ENCODE results near the gene SUFU.

SUFU gene

GRCh38 chr10:102537948-102538347 lies 34.2 kb downstream of the SUFU start:
- DNase-seq: no peak
- in situ Hi-C loops (cut with HindIII; ENCODE audit: low pct_ligation_motif_present, low pct_unique_long_range_greater_than_20kb, low sequenced_read_pairs): no loop called here

- in situ Hi-C loops (cut with HindIII; ENCODE audit: low pct_ligation_motif_present, low pct_unique_long_range_greater_than_20kb, low sequenced_read_pairs): no loop called here
- no peak for DNase-seq
These were observed 35.0 kb downstream of the SUFU start for GRCh38 chr10:102538811-102539210.

- in situ Hi-C loops (cut with HindIII; ENCODE audit: low pct_ligation_motif_present, low pct_unique_long_range_greater_than_20kb, low sequenced_read_pairs): no loop called here
- DNase-seq: peak; percentile 19
These were observed 36.3 kb downstream of the SUFU start for GRCh38 chr10:102540023-102540422.

DNA sequence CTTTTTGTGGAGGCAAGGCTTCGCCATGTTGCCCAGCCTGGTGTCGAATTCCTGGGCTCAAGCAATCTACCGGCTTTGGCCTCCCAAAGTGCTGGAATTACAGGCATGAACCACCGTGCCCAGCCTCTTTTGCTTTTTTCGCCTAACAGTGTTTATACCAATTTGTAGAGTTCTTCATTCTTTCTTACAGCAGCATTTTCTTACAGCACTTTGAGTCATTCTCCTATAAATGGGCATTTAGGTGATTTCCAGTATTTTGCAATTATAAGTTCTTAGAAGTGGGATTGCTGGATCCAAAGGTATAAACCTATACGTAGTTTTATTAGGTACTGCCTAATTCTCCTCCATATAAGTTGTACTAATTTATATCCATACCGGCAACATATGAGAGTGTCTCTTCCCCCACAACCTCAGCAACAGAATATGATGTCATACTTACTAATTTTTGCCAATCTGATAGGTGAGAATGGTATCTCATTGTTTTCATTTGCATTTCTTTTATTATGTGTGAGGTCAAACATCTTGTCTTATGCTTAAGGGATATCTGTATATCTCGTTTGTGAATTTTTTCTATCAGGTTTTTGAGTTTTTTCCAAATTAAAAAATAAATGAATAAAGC lies 39.1 kb downstream of the SUFU start:
- DNase-seq: no peak
- in situ Hi-C loops (cut with HindIII; ENCODE audit: low pct_ligation_motif_present, low pct_unique_long_range_greater_than_20kb, low sequenced_read_pairs): no loop called here

DNA sequence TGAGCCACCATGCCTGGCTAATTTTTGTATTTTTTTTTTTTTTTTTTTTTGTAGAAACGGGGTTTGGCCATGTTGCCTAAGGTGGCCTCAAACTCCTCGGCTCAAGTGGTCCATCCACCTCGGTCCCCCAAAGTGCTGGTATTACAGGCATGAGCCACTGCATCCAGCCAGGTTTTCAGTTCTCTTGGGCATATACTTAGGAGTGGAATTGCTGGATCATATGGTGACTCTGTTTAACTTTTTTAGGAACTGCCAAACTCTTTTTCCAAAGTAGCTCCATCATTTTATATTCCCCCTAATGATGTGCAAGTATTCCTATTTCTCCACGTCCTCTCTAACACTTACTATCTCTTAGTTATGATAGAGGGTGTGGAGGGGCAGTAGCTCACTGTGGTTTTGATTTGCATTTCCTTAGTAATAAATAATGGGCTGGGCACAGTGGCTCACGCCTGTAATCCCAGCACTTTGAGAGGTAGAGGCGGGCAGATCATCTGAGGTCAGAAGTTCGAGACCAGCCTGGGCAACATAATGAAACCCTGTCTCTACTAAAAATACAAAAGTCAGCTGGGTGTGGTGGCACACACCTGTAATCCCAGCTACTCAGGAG lies 41.6 kb downstream of the SUFU start:
- no peak for DNase-seq
- in situ Hi-C loops (cut with HindIII; ENCODE audit: low pct_ligation_motif_present, low pct_unique_long_range_greater_than_20kb, low sequenced_read_pairs): no loop called here

- in situ Hi-C loops (cut with HindIII; ENCODE audit: low pct_ligation_motif_present, low pct_unique_long_range_greater_than_20kb, low sequenced_read_pairs): no loop called here
- no peak for DNase-seq
These were observed 42.2 kb downstream of the SUFU start for GRCh38 chr10:102545997-102546396.

DNA sequence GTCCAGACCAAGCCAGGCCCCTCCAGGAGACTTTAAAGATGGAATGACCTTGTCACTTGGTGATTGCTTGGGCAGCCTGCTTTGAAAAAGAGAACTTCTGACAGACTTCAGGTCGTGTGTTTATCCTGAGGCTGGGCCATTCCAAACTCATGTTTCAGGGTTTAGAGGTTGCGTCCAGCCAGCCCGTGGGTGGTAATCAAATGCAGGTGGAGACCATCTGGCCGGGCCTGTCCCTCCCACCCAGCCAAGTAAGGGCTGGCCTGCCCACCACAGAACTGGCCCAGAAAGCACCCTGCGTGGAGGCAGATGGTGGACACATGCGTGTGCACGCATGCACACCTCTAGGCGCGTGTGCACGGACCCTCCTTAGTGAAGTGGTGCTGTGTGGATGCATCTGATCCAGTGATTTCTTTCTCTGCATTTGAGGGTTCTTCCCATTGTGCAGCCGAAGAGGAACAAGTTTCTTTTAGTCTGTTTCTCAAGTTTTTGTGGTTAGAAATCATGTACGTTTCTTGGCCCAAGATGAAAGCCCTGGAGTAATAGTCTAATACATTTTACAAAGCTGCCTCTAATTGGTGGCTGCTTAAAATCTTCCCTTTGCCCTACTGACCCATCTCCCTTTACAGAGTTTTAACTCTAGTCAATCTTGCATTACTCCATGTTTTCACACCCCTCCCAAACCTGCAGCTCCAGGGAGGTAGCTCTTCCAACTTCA lies 43.0 kb downstream of the SUFU start:
- in situ Hi-C loops (cut with HindIII; ENCODE audit: low pct_ligation_motif_present, low pct_unique_long_range_greater_than_20kb, low sequenced_read_pairs): no loop called here
- DNase-seq: no peak

DNA sequence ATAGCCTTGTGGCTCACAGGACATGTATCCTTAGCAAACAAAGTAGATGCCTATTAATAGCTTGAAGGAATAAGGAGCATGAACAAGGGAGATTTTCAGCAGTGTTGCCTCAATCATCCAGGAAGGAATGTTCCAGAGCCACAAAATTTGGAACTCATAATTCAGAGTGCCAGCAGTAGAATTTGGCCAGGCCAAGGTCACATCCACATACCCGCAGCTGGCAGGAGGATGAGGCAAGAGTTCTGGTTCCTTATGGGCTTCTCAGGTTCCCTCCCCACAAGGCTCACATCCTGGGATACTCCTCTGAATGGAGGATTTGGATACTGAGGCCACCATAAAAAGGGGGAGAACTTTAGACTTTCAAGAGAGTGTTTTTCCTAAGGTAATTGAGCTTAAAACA lies 45.8 kb downstream of the SUFU start:
- DNase-seq: no peak
- in situ Hi-C loops (cut with HindIII; ENCODE audit: low pct_ligation_motif_present, low pct_unique_long_range_greater_than_20kb, low sequenced_read_pairs): no loop called here

DNA sequence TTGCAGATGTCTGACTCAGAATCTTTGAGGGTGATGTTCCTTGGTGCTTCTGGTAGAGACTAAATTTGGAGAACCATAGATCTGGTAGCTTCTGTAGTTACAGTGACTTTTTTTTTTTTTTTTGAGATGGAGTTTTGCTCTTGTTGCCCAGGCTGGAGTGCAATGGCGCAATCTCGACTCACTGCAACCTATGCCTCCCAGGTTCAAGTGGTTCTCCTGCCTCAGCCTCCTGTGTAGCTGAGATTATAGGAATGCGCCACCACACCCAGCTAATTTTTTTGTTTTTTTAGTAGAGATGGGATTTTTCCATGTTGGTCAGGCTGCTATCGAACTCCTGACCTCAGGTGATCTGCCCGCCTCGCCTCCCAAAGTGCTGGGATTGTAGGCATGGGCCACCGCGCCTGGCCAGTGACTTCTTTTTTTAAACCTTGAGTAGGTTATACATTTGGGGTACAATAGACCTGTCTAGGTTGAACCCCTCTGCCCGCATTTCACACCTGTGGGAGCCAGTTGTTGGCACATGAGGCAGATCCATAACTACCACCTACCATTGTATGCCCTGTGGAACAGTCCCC lies 47.0 kb downstream of the SUFU start:
- no peak for DNase-seq
- in situ Hi-C loops (cut with HindIII; ENCODE audit: low pct_ligation_motif_present, low pct_unique_long_range_greater_than_20kb, low sequenced_read_pairs): no loop called here

- DNase-seq: no peak
These were observed 48.8 kb downstream of the SUFU start for GRCh38 chr10:102552533-102552932.

DNA sequence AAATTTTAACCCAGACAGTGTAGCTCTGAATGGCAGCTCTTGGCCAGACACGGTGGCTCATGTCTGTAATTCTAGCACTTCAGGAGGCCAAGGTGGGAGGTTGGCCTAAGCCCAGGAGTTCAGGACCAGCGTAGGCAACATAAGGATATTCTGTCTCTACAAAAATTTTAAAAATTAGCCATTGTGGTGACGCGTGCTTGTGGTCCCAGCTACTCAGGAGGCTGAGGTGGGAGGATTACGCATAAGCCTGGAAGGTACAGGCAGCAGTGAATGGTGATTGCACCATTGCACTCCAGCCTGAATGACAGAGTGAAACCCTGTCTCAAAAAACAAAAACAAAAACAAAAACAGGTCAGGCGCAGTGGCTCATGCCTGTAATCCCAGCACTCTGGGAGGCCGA lies 50.0 kb downstream of the SUFU start:
- no peak for DNase-seq
- in situ Hi-C loops (cut with HindIII; ENCODE audit: low pct_ligation_motif_present, low pct_unique_long_range_greater_than_20kb, low sequenced_read_pairs): no loop called here

More at GRCh38 chr10:102552533-102552932, 48.8 kb downstream of the SUFU start:
- in situ Hi-C loops (cut with HindIII; ENCODE audit: low pct_ligation_motif_present, low pct_unique_long_range_greater_than_20kb, low sequenced_read_pairs): no loop called here

- in situ Hi-C loops (cut with HindIII; ENCODE audit: low pct_ligation_motif_present, low pct_unique_long_range_greater_than_20kb, low sequenced_read_pairs): no loop called here
- DNase-seq: no peak
These were observed 50.8 kb downstream of the SUFU start for GRCh38 chr10:102554531-102554930.

DNA sequence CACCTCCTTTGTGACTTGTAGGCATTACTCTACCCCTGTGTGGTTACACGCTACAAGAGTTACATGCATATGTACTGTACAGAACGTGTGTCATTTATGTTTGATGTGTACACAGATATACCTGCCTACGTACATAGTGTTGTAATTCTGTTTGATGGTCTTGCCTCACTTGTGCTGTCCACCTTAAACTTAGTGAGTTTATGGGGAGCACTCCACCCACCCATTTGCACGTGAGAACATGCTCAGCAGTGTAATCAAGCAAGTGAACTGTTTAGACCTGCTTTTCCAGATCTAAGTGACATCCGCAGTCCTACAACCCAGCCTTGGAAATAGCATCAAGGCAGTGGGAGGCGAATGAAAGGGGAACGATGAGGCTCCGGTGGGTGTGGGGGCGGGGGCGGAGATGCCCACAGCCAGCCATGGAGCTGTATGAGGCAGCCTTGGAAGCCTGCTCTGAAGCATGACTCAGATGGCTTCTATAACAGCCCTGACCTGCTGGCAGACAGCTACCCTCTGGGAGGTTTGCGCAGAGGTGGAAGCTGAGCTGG lies 52.1 kb downstream of the SUFU start:
- DNase-seq: no peak
- in situ Hi-C loops (cut with HindIII; ENCODE audit: low pct_ligation_motif_present, low pct_unique_long_range_greater_than_20kb, low sequenced_read_pairs): no loop called here

GRCh38 chr10:102557569-102557968 lies 53.8 kb downstream of the SUFU start:
- in situ Hi-C loops (cut with HindIII; ENCODE audit: low pct_ligation_motif_present, low pct_unique_long_range_greater_than_20kb, low sequenced_read_pairs): no loop called here
- no peak for DNase-seq

- no peak for DNase-seq
- in situ Hi-C loops (cut with HindIII; ENCODE audit: low pct_ligation_motif_present, low pct_unique_long_range_greater_than_20kb, low sequenced_read_pairs): no loop called here
These were observed 56.0 kb downstream of the SUFU start for GRCh38 chr10:102559764-102560163.

GRCh38 chr10:102564209-102564834 lies 60.5 kb downstream of the SUFU start:
- in situ Hi-C loops (cut with HindIII; ENCODE audit: low pct_ligation_motif_present, low pct_unique_long_range_greater_than_20kb, low sequenced_read_pairs): no loop called here
- DNase-seq: no peak

GRCh38 chr10:102565793-102566192 lies 62.0 kb downstream of the SUFU start:
- DNase-seq: no peak
- in situ Hi-C loops (cut with HindIII; ENCODE audit: low pct_ligation_motif_present, low pct_unique_long_range_greater_than_20kb, low sequenced_read_pairs): no loop called here

GRCh38 chr10:102578782-102579181 lies 75.0 kb downstream of the SUFU start:
- no peak for DNase-seq
- in situ Hi-C loops (cut with HindIII; ENCODE audit: low pct_ligation_motif_present, low pct_unique_long_range_greater_than_20kb, low sequenced_read_pairs): no loop called here

DNA sequence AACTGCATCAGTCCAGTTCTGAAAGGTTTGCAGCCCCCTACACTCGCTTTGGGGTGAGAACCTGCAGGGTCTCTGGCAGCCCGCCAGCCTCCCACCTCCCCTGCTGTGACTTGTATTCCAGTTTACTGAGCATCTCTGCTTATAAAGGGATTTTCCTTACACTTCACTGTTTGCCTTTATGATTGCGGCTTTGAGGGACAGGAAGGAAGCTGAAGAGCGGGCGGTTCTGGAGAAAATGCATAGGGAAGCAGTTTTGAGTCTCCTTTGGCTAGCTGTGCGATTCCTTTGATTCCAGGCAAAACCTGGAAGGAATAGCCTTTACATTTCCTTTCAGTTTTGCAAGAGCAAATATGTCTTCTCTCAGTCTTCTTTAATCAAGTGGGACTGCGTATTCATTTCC lies 75.6 kb downstream of the SUFU start:
- in situ Hi-C loops (cut with HindIII; ENCODE audit: low pct_ligation_motif_present, low pct_unique_long_range_greater_than_20kb, low sequenced_read_pairs): no loop called here
- DNase-seq: no peak

Measured in ACHN (cell line).